ENCODE results near the gene TMOD1.

Gene TMOD1

DNA sequence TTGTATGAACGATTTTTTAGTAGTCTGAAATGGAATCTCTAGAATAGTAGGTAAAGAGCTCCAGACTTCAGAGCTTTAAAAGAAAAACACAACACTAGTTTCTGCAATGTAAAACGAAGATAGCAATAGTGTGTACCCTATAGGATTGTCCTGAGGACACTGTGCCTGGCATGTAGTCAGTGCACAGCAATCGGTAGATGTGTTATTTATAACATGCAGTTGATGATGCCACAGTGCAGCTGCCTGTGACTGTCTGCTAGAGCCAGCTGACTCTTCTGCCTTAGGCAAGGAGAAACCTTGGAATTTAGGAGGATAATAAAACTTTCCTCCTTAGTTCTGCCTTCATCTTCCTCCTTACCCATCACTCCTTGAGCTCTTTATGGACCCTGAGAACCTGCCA is 27.7 kb upstream of the TMOD1 start:
- Histone ChIP-seq H3K27ac (ENCODE audit: low read length, poor library complexity, severe bottlenecking) (no peak overlapping the region), H3K4me3 (ENCODE audit: insufficient read depth in 1 of 2, low read depth in 1 of 2, low read length in 2 of 2) (no peak overlapping the region), H2BK15ac (ENCODE audit: low read depth, poor library complexity, severe bottlenecking) (no peak overlapping the region), H3K9ac (ENCODE audit: low read length) (no peak overlapping the region), H3K9me3 (ENCODE audit: control insufficient read depth, low read length) (no peaks in the 10 kb centered on the region), H4K8ac (ENCODE audit: low read length) (no peak overlapping the region), H2AFZ (ENCODE audit: low read depth, low read length) (no peak overlapping the region), H3K79me1 (replicated peaks; ENCODE audit: low read length, poor library complexity, severe bottlenecking) (no peaks in the 10 kb centered on the region), H3K23ac (ENCODE audit: low read length in 2 of 2) (no peak overlapping the region), H2AK5ac (ENCODE audit: low read length, severe bottlenecking) (no peak overlapping the region), H3K36me3 (ENCODE audit: control insufficient read depth in 1 of 2, insufficient read depth in 2 of 2, low read depth in 1 of 2, low read length in 2 of 2) (peaks cover 0 to 22% of the 10 kb centered on the region in 2 experiments), H3K4ac (ENCODE audit: low read depth in 1 of 2, low read length in 2 of 2) (no peak overlapping the region), H3K4me1 (ENCODE audit: control insufficient read depth, insufficient read depth, low read depth, low read length) (no peaks in the 10 kb centered on the region), H3K14ac (ENCODE audit: low read length in 2 of 2) (no peak overlapping the region), H2BK5ac (ENCODE audit: low read depth, low read length, poor library complexity, severe bottlenecking) (no peak overlapping the region), H4K91ac (ENCODE audit: low read length) (no peak overlapping the region), H2BK120ac (ENCODE audit: low read depth, low read length) (no peak overlapping the region), H3K18ac (ENCODE audit: low read depth in 1 of 2, low read length in 2 of 2) (no peak overlapping the region), H2BK12ac (ENCODE audit: low read length in 2 of 2) (no peak overlapping the region), H3K27me3 (ENCODE audit: control insufficient read depth in 1 of 2, insufficient read depth in 1 of 2, low read length in 2 of 2) (no peaks in the 10 kb centered on the region), H3K4me2 (ENCODE audit: low read length, poor library complexity, severe bottlenecking) (no peak overlapping the region)
- WGBS: 77% methylated on average over 2 of the region's 3 CpGs
- DNase-seq: no peak

DNA sequence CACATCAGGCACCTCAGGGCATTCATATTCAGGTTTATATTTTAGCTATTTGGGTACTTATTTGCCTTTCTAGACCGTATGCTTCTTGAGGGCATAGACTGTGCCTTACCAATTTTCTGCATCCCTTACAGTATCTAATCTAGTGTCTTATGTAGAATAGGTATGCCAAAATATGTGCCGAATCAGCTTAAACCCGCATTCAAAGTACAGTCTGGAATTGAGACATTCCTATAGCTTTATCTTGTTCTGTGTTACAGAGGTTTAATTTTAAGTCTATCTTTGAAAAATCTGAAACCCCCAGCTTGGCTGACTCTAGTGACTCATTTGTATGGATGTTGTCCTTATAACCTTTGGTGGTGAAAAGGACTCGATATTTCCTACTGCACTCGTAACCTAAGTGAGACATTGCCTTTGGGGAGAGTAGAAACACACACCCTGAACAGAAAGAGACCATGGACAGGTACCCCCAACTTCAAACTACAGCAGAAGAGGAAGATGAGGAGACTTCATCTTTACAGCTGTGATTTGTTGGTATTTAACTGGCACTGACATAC is 27.0 kb upstream of the TMOD1 start:
- H3K79me1 ChIP-seq (replicated peaks; ENCODE audit: low read length, poor library complexity, severe bottlenecking): no peaks in the 10 kb centered on the region
- no peak overlapping the region for H3K4ac ChIP-seq (ENCODE audit: low read depth in 1 of 2, low read length in 2 of 2)
- no peaks in the 10 kb centered on the region for H3K9me3 ChIP-seq (ENCODE audit: control insufficient read depth, low read length)
- no peak overlapping the region for H2BK5ac ChIP-seq (ENCODE audit: low read depth, low read length, poor library complexity, severe bottlenecking)
- no peaks in the 10 kb centered on the region for H3K4me1 ChIP-seq (ENCODE audit: control insufficient read depth, insufficient read depth, low read depth, low read length)
- no peak overlapping the region for H2BK12ac ChIP-seq (ENCODE audit: low read length in 2 of 2)
- no peak overlapping the region for H2AK5ac ChIP-seq (ENCODE audit: low read length, severe bottlenecking)
- H2BK15ac ChIP-seq (ENCODE audit: low read depth, poor library complexity, severe bottlenecking): no peak overlapping the region
- no peak overlapping the region for H4K91ac ChIP-seq (ENCODE audit: low read length)
- no peaks in the 10 kb centered on the region for H3K27me3 ChIP-seq (ENCODE audit: control insufficient read depth in 1 of 2, insufficient read depth in 1 of 2, low read length in 2 of 2)
- H3K36me3 ChIP-seq (ENCODE audit: control insufficient read depth in 1 of 2, insufficient read depth in 2 of 2, low read depth in 1 of 2, low read length in 2 of 2): peaks cover 0 to 22% of the 10 kb centered on the region in 2 experiments
- H3K27ac ChIP-seq (ENCODE audit: low read length, poor library complexity, severe bottlenecking): no peak overlapping the region
- H2AFZ ChIP-seq (ENCODE audit: low read depth, low read length): no peak overlapping the region
- no peak overlapping the region for H4K8ac ChIP-seq (ENCODE audit: low read length)
- no peak overlapping the region for H3K23ac ChIP-seq (ENCODE audit: low read length in 2 of 2)
- DNase-seq: peak; percentile 77
- H3K4me3 ChIP-seq (ENCODE audit: insufficient read depth in 1 of 2, low read depth in 1 of 2, low read length in 2 of 2): no peak overlapping the region
- no peak overlapping the region for H2BK120ac ChIP-seq (ENCODE audit: low read depth, low read length)
- no peak overlapping the region for H3K4me2 ChIP-seq (ENCODE audit: low read length, poor library complexity, severe bottlenecking)
- H3K9ac ChIP-seq (ENCODE audit: low read length): no peak overlapping the region
- no CpG with 5 or more reads among the region's 5 CpGs for WGBS
- H3K14ac ChIP-seq (ENCODE audit: low read length in 2 of 2): no peak overlapping the region
- H3K18ac ChIP-seq (ENCODE audit: low read depth in 1 of 2, low read length in 2 of 2): no peak overlapping the region

DNA sequence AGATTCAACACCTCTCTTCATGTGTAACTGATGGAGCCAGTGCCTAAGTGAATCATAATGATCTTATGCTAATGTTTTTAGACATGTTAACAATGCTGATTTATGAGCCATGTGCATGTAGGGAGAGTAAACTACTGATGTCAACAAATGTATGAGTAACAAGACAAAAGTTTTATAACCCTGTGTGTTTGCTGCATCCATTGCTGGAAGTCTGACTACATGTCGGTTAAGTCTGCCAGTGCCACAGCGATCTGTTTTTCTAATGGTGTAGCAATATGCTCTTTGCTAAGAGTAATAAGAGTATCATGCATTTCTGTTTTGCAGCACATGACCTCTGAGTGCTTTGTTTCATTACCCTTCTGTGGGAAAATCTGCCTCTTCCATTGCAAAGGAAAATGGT is 26.4 kb upstream of the TMOD1 start:
- Histone ChIP-seq H2AFZ (ENCODE audit: low read depth, low read length) (no peak overlapping the region), H3K9ac (ENCODE audit: low read length) (no peak overlapping the region), H3K4me1 (ENCODE audit: control insufficient read depth, insufficient read depth, low read depth, low read length) (no peaks in the 10 kb centered on the region), H3K27me3 (ENCODE audit: control insufficient read depth in 1 of 2, insufficient read depth in 1 of 2, low read length in 2 of 2) (no peaks in the 10 kb centered on the region), H2BK5ac (ENCODE audit: low read depth, low read length, poor library complexity, severe bottlenecking) (no peak overlapping the region), H3K23ac (ENCODE audit: low read length in 2 of 2) (no peak overlapping the region), H2BK15ac (ENCODE audit: low read depth, poor library complexity, severe bottlenecking) (no peak overlapping the region), H2AK5ac (ENCODE audit: low read length, severe bottlenecking) (no peak overlapping the region), H3K36me3 (ENCODE audit: control insufficient read depth in 1 of 2, insufficient read depth in 2 of 2, low read depth in 1 of 2, low read length in 2 of 2) (peaks cover 0 to 26% of the 10 kb centered on the region in 2 experiments), H4K8ac (ENCODE audit: low read length) (no peak overlapping the region), H3K4me3 (ENCODE audit: insufficient read depth in 1 of 2, low read depth in 1 of 2, low read length in 2 of 2) (no peak overlapping the region), H3K4ac (ENCODE audit: low read depth in 1 of 2, low read length in 2 of 2) (no peak overlapping the region), H3K4me2 (ENCODE audit: low read length, poor library complexity, severe bottlenecking) (no peak overlapping the region), H2BK120ac (ENCODE audit: low read depth, low read length) (no peak overlapping the region), H3K14ac (ENCODE audit: low read length in 2 of 2) (no peak overlapping the region), H2BK12ac (ENCODE audit: low read length in 2 of 2) (no peak overlapping the region), H3K18ac (ENCODE audit: low read depth in 1 of 2, low read length in 2 of 2) (no peak overlapping the region), H3K79me1 (replicated peaks; ENCODE audit: low read length, poor library complexity, severe bottlenecking) (no peaks in the 10 kb centered on the region), H4K91ac (ENCODE audit: low read length) (no peak overlapping the region), H3K27ac (ENCODE audit: low read length, poor library complexity, severe bottlenecking) (no peak overlapping the region), H3K9me3 (ENCODE audit: control insufficient read depth, low read length) (no peaks in the 10 kb centered on the region)
- 48% methylated on average over 2 of the region's 2 CpGs for WGBS
- peak; percentile 96 for DNase-seq

DNA sequence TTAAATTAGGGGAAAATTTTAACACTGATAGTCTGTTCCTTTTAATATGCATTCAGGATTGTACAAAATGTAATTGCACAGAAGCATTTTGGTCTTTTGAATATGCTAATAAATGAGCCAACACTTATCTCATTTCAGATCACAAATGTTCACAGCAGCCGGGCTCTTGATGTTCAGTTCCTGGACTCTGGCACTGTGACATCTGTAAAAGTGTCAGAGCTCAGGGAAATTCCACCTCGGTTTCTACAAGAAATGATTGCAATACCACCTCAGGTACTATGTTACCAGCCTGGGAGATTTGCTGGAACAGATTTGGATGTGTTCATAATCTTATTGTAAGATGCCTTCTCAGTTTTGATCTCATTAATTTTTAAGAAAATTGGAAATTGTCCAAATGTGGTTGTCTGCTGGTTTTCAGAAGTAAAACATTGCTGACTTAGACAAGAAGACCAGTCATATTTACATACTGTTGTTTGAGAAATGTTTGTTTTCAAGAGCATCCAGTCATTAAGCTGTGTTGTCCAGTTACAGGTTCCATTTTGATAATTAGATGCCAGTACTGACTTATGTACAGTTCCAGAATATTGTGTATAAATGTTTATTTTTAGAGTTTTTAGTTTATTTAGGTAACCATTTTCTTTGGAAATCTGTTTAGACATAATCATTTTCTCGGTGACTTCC is 23.0 kb upstream of the TMOD1 start:
- peaks cover 3 to 30% of the 10 kb centered on the region in 2 experiments for H3K36me3 ChIP-seq (ENCODE audit: control insufficient read depth in 1 of 2, insufficient read depth in 2 of 2, low read depth in 1 of 2, low read length in 2 of 2)
- H3K9me3 ChIP-seq (ENCODE audit: control insufficient read depth, low read length): no peaks in the 10 kb centered on the region
- H2BK12ac ChIP-seq (ENCODE audit: low read length in 2 of 2): no peak overlapping the region
- H3K27me3 ChIP-seq (ENCODE audit: control insufficient read depth in 1 of 2, insufficient read depth in 1 of 2, low read length in 2 of 2): no peaks in the 10 kb centered on the region
- H4K91ac ChIP-seq (ENCODE audit: low read length): no peak overlapping the region
- H2BK15ac ChIP-seq (ENCODE audit: low read depth, poor library complexity, severe bottlenecking): no peak overlapping the region
- no peak overlapping the region for H3K14ac ChIP-seq (ENCODE audit: low read length in 2 of 2)
- no peak overlapping the region for H2AK5ac ChIP-seq (ENCODE audit: low read length, severe bottlenecking)
- H4K8ac ChIP-seq (ENCODE audit: low read length): no peak overlapping the region
- H2AFZ ChIP-seq (ENCODE audit: low read depth, low read length): no peak overlapping the region
- H3K4me2 ChIP-seq (ENCODE audit: low read length, poor library complexity, severe bottlenecking): no peak overlapping the region
- no peak overlapping the region for H3K4ac ChIP-seq (ENCODE audit: low read depth in 1 of 2, low read length in 2 of 2)
- H3K4me1 ChIP-seq (ENCODE audit: control insufficient read depth, insufficient read depth, low read depth, low read length): no peaks in the 10 kb centered on the region
- no peak overlapping the region for H3K18ac ChIP-seq (ENCODE audit: low read depth in 1 of 2, low read length in 2 of 2)
- H3K4me3 ChIP-seq (ENCODE audit: insufficient read depth in 1 of 2, low read depth in 1 of 2, low read length in 2 of 2): no peak overlapping the region
- no peak overlapping the region for H2BK120ac ChIP-seq (ENCODE audit: low read depth, low read length)
- WGBS: 44% methylated on average over 2 of the region's 3 CpGs
- no peak overlapping the region for H3K23ac ChIP-seq (ENCODE audit: low read length in 2 of 2)
- H3K9ac ChIP-seq (ENCODE audit: low read length): no peak overlapping the region
- no peak overlapping the region for H2BK5ac ChIP-seq (ENCODE audit: low read depth, low read length, poor library complexity, severe bottlenecking)
- no peaks in the 10 kb centered on the region for H3K79me1 ChIP-seq (replicated peaks; ENCODE audit: low read length, poor library complexity, severe bottlenecking)
- DNase-seq: peak; percentile 16
- H3K27ac ChIP-seq (ENCODE audit: low read length, poor library complexity, severe bottlenecking): no peak overlapping the region

Data from mesenchymal stem cell (in vitro differentiated cells and primary cell).